GM21619 (cell line): Measurements from ENCODE around the gene LINC00632.

Source experiments
- ATAC-seq: cut with Tn5 transposase; IDR thresholded peaks from one replicate; pipeline ENCODE4 v1.9.1; 2021; ENCODE audit not compliant: unreplicated experiment

The LINC00632 gene

DNA sequence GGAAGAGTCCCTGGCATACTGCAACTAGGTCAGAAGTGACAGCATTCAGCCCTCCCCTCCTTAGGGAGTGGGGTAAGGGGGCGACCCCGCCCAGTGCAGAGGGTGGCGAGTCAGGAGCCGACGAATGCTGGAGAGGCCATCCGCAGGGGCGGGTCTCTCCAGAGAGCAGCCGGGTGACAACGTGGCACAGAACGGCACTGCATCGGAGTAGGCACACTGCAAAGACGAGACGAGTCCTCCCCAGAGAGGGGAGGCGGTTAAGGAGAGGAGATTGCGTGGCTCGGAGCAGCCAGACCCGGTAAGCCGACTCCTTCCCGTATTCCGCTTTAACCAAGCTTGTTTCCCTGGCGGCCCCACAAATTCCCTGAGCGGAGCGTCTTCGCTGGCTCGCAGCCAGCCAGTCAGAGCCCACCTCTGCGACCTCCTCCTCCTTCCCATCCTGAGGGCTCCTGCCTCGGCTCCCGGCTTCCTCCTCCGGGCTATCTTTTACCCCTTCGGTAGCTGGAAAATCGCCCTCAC is 54.9 kb downstream of the LINC00632 start:
- ATAC-seq: no peak

DNA sequence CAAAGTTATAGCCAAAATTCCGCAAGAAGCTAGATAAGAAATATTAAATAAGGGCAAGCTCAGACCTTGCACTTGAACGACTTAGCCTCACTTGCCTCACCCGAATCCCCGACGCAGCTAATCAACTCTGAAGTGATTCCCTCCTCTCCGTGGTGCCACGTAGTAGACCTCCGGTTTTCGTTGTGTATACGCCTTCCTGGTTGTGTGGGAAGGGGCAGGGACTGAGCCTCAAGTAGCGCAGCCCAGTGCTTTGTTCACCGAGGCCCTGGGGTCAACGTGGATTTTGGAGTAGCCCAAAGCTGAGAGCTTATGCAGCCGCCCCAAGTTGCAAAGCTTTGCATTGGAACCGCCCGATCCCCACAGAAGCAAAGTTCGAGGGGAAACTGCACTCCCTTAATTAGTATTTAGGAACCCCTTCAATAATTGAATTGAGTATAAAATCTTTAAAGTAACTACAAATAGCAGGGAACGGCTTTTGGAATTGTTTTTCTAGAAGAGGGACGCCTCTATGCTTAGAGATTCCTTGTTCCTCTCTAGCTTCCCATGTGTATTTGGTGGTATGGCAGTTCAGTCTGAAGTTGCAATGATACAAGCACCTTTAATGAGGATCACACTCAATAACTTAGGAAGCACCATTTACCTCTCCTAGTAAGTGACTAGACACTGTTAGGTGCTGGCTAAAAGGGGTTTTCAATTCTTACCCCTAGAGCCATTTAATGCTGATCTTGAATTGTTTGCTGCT is 55.7 kb downstream of the LINC00632 start:
- ATAC-seq: no peak

DNA sequence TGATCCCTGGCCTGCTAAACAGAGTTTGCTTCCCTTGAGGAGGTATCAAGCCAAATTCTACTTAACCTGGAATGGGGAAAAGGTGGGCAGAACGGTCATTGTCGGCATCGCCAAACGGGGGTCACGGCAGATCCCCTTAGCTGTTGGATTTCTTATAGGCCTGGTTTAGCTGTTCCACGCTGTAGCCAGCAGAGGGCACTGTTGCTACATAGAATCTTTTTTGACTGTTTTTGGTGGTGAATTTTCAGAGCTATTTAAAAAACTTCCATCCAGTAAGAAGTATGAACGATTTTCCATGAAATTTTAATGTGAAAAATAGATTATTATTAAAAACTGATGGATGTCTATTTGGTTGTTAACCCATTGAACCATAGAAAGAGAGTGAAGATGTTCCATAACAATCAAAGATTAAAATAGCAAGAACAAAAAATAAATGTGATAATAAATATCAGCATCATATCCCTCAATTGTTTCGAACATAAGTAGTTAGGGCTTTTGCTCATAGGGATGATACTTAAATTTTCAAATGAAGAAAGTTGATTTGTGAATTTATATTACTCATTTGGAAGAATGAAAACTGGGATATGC is 56.6 kb downstream of the LINC00632 start:
- no peak for ATAC-seq

DNA sequence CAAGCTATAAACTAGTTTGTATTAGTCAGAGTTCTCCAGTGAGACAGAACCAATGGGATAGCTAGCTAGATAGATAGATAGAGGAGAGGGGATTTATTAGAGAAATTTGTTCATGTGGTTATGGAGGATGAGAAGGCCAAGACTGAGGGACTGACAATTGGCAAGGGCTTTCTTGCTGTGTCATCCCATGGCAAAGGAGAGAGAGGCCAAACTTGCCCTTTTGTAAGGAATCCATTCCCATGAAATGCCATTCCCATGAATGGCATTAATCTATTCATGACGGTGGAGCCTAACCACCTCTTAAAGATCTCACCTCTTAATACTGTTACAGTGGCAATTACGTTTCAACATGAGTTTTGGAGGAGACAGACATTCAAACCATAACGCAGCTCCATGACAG is 58.1 kb downstream of the LINC00632 start:
- no peak for ATAC-seq

DNA sequence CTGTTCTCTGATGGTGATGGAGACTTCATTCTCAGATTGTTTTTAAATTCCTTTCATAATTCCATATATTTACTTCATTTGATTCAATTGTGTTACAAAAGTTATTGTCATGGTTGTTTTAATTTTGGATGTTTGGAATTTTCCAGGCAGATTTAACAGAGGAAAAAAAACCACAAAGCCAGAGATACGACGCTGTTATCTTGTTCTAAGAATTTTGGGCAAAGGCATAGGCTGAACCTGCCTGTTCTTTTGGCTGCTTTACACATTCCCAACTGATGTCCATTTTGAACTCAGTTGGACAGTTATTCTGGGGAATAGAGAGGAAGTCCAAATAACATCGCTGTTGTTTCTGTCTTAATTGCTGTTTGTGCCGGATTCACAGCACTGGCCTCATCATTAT is 65.7 kb downstream of the LINC00632 start:
- no peak for ATAC-seq

DNA sequence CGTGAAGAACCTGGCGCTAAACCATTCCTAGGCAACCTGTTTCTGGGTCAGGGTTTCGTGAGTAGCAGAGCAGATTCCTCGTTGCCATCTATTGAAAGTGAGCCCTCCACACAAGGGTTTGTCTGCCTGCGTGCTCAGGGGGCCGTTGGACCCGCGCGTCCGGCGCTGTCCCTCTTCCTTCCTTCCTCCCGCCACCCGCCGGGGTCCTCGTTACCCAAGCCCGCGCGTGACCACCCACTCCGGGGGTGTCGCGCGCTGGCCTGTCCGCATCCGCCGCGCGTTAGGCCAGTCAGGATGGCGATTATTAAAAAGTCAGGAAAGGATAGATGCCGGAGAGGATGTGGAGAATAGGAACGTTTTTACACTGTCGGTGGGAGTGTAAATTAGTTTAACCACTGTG is 66.8 kb downstream of the LINC00632 start:
- ATAC-seq: no peak

DNA sequence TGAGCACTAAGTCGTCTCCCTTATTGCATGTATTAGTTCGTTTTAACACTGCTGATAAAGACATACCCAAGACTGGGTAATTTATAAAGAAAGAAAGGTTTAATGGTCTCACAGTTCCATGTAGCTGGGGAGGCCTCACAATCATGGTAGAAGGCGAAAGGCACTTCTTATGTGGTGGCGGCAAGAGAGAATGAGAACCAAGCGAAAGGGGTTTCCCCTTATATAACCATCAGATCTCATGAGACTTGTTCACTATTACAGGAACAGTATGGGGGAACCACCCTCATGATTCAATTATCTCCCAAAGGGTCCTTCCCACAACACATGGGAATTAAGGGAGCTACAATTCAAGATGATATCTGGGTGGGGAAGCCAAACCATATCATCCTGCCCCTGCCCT is 85.1 kb downstream of the LINC00632 start:
- no peak for ATAC-seq

DNA sequence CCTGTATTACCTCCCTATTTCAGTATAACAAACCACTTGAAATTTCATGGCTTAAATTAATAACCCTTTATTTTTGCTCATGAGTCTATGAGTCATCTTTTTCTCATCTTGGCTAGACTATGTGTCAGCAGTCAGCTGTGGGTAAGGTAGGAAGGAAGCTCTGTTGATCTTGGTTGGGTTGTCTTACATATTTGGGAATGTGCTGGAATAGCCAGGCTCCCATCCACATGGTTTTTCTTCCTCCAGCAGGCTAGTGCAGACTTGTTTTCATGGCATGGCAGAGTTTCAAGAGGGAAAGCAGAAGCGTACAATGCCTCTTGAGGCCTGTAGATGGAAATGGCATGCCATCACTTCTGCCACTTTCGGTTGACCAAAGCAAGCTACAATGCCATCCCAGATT is 89.7 kb downstream of the LINC00632 start:
- no peak for ATAC-seq

DNA sequence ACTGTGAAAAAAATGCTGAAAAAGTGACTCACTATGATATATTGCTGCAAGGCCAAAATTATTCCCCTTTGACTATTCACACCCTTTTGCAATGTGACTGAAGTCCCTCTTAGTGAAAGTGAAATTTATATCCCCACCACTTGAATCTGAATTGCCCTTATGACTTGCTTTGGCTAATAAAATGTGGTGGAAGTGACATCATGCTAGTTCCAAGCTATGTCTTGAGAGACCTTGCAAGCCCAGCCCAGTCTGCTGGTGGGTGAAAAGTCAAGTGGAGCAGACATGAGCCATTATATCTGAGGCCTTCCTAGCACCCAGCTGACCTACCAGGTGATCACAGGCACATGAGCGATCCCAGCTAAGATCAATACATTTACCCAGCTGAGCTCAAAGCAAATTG is 94.7 kb downstream of the LINC00632 start:
- ATAC-seq: no peak

DNA sequence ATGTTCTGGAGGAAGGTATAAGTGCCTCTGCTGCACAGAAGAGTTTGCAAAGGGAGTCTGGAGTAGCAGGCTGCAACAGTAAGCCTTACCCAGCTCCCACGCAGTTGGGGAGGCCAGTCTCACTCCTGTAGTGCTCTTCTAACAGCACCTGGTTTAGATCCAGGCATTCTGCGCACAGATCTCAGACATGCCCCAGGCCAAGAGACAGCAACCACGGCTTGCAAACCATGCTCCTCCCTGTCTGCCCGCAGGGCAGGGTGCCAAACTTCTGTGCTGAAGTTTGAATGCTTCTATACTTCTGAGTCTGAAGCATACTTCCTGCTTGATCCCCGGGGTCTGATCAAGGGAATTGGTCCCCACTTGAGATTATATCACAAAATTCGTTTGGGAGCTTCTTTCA is 106.3 kb downstream of the LINC00632 start:
- ATAC-seq: no peak

DNA sequence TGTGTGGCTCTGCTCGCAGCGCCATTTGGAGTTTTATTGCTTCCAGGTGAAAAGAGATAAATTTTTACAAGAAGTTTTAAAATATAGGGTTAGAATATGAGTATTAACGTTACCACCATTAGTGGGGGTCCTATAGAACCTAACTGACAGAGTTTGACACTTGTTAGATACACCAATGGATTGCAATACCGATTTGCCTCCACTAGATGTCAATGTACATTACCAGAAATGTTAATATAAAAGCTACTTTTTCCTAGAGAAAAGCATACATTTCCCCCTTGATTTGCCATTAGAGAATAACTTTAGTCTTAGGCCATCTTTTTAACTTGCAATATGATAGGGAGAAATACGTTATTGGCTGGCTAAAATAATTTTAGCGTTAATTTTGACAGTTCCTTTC is 108.4 kb downstream of the LINC00632 start:
- no peak for ATAC-seq

DNA sequence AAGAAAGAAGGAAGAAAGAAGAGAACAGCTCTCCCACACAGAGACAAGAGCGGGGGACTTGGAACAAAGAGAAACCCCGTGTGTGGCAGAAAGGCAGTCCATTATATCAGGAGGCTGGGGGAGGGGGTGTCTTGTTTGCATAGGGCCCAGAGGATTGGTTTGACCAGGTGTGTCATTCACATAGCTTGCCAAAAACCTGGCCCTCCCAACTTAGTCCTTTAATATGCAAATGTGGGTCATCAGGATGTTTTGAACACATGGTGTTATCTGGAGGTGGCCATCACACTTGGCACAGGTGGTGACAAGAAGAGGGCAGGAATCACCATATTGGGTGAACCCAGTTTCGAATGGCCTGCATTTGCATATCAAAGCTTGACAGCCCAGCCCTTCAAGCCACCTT is 111.7 kb downstream of the LINC00632 start:
- ATAC-seq: no peak

DNA sequence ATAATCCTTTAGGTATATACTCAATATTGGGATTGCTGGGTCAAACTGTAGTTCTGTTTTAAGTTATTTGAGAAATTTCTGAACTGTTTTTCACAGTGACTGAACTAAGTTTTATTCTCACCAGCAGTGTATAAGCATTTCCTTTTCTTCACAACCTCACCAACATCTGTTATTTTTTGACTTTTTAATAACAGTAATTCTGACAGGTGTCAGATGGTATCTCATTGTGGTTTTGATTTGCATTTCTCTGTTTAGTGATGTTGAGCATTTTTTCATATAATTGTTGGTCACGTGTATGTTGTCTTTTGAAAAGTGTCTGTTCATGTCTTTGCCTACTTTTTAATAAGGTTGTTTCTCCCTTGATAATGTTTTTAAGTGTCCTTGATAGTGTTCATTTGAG is 112.6 kb downstream of the LINC00632 start:
- ATAC-seq: no peak

DNA sequence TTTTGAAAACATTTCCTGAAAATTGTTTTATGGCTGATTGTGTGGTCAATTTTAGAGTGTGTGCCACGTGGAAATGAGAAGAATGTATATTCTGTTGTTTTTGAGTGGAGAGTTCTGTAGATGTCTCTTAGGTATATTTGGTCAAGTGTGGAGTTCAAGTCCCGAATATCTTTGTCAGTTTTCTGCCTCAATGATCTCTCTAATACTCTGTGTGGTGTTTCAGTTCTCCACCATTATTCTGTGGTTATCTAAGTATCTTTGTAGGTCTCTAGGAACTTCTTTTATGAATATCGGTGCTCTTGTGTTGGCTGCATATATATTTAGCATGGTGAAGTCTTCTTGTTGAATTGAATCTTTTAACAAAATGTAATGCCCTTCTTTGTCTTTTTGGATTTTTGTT is 113.3 kb downstream of the LINC00632 start:
- ATAC-seq: no peak

DNA sequence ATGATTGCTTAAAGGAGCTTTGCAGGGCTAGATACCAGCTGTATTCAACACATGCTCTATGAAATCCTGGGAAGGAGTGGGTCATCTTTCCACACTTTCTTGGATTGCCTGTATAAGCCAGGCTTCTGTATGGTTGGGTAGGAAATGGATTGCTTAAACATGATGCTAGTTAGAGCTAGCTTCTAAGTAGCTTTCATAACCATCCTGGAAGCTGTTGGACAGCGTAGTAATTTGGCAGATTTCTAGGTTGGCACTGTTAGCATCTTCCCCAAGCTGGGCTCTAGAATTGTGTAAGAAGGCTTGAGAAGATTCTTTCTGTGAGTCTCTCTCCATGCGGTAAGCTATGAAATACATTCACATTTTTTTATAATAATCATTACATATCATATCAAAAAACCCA is 127.3 kb downstream of the LINC00632 start:
- no peak for ATAC-seq
